Esophagus squamous epithelium (tissue), 5 donors: ENCODE data around the gene HRC. TPM values are rescaled to one million over a fixed set of nuclear protein-coding genes. Genes with fewer than 3 reads are reported as not detected.

Source experiments
- DNase-seq: peaks from one replicate; lab custom pipeline; 2025; lab: John Stamatoyannopoulos, UW
- H3K27ac ChIP-seq, 4 donors: fragments of 200-600 bp; sonication (generic); one replicate each; pipeline ENCODE4 v1.5.1; 2016 to 2019; ENCODE audit warnings: mild to moderate bottlenecking in 1 of 4
- H3K27me3 ChIP-seq, 4 donors: fragments of 200-600 bp; sonication (generic); 1 replicate in 3 of 4; 2 replicates in 1 of 4; pipeline versions ENCODE4 v1.5.1 to v1.6.0; 2017 to 2021; ENCODE audit warnings: antibody characterized with exemption in 1 of 4
- H3K36me3 ChIP-seq, 3 donors: fragments of 200-600 bp; sonication (generic); one replicate each; pipeline ENCODE4 v1.5.1; 2016 to 2019
- H3K4me1 ChIP-seq, 3 donors: fragments of 200-600 bp; sonication (generic); one replicate each; pipeline ENCODE4 v1.5.1; 2017 to 2019
- H3K4me3 ChIP-seq, 4 donors: fragments of 200-600 bp; sonication (generic); 1 replicate in 3 of 4; 2 replicates in 1 of 4; pipeline ENCODE4 v1.5.1; 2016 to 2019; ENCODE audit warnings: mild to moderate bottlenecking in 2 of 4, moderate library complexity in 1 of 4
- H3K9me3 ChIP-seq, 3 donors: fragments of 200-600 bp; sonication (generic); one replicate each; pipeline ENCODE4 v1.5.1; 2016 to 2019
- CTCF ChIP-seq, 6 experiments: fragments of 450-650 bp in 4 of 6; fragments of 200-600 bp in 2 of 6; sonication (generic) in 2 of 6; IDR thresholded peaks; one replicate each; pipeline ENCODE4 v1.5.1; 2016 to 2019; ENCODE audit warnings: antibody characterized with exemption in 6 of 6, mild to moderate bottlenecking in 4 of 6, moderate library complexity in 4 of 6
- POLR2A ChIP-seq, 4 donors: fragments of 450-650 bp; IDR thresholded peaks; one replicate each; pipeline ENCODE4 v1.6.1; 2017; ENCODE audit warnings: antibody characterized with exemption in 4 of 4, mild to moderate bottlenecking in 4 of 4, moderate library complexity in 3 of 4
- WGBS, 2 donors: methylation state at CpG; one replicate each; pipeline ENCODE4 v1.1.5; 2018; 5-methylcytosine and 5-hydroxymethylcytosine counted together
- intact Hi-C: fragments of 100-400 bp; cut with DNase I; formaldehyde crosslinking; loops from one replicate; pipeline ENCODE4 v1.15.0; 2022
- total RNA-seq, 4 donors: library from RNA; depleted of rRNA; stranded (reverse); fragments of >200 nt; gene quantifications; one replicate each; pipeline ENCODE4 v1.1.0, GENCODE V29; 2016
- donor health status: DM: yes; HTN: yes; CAD: no.

The HRC gene
- total RNA-seq, 4 donors from 2014 or later: 0.13 to 1.1 (median 0.38) TPM

GRCh38 chr19:49160450-49161189 lies 5.4 kb upstream of the HRC start:
- intact Hi-C loops: no loop called here
- no peaks in the 10 kb centered on the region for H3K36me3 ChIP-seq
- peaks cover 12 to 52% (median 25%) of the 10 kb centered on the region in 3 donors for H3K4me1 ChIP-seq
- no peak overlapping the region for H3K4me3 ChIP-seq
- peaks cover 0 to 23% (median 0%) of the 10 kb centered on the region in 4 donors for H3K27me3 ChIP-seq
- DNase-seq: no peak
- 88 to 91% methylated on average over 13 of the region's 13 CpGs for WGBS, 2 donors
- no peak overlapping the region for H3K27ac ChIP-seq
- no peaks in the 10 kb centered on the region for H3K9me3 ChIP-seq
- TF ChIP-seq CTCF (IDR thresholded peaks at IDR 0.05) (no peak), POLR2A (IDR thresholded peaks at IDR 0.05) (no peak)

- DNase-seq: no peak
- peak in 3 of 4 donors; percentile 53 to 82 (median 66) for TF ChIP-seq POLR2A (IDR thresholded peaks at IDR 0.05)
- TF ChIP-seq CTCF (IDR thresholded peaks at IDR 0.05): no peak
- H3K36me3 ChIP-seq: no peaks in the 10 kb centered on the region
- peak within 1 kb of the TSS; percentile 84 to 94 (median 90) for H3K27ac ChIP-seq
- peaks cover 7 to 39% (median 15%) of the 10 kb centered on the region in 3 donors for H3K4me1 ChIP-seq
- H3K9me3 ChIP-seq: no peaks in the 10 kb centered on the region
- peaks cover 0 to 14% (median 0%) of the 10 kb centered on the region in 4 donors for H3K27me3 ChIP-seq
- 3 to 4% methylated on average over 9 to 13 of the region's 41 CpGs for WGBS, 2 donors
- intact Hi-C loops: no loop called here
- H3K4me3 ChIP-seq: peak within 1 kb of the TSS; percentile 72 to 93 (median 84)
These were observed 2.4 kb upstream of the HRC start, which contains the start of gene TRPM4 for GRCh38 chr19:49157445-49158224. TRPM4 (plus strand) TSS chr19:49157792; CDS start chr19:49157867, 75 bp downstream.

- DNase-seq: no peak
- peaks cover 0 to 5% (median 0%) of the 10 kb centered on the region in 4 donors for H3K27me3 ChIP-seq
- H3K9me3 ChIP-seq: no peaks in the 10 kb centered on the region
- peak overlapping the region in 2 of 4 donors; percentile 8 to 16 for H3K4me3 ChIP-seq
- TF ChIP-seq POLR2A (IDR thresholded peaks at IDR 0.05): no peak
- TF ChIP-seq CTCF (IDR thresholded peaks at IDR 0.05): no peak
- peak overlapping the region in 3 of 4 donors; percentile 34 to 58 (median 41) for H3K27ac ChIP-seq
- peaks cover 22 to 54% (median 25%) of the 10 kb centered on the region in 3 donors for H3K4me1 ChIP-seq
- intact Hi-C loops: no loop called here
- H3K36me3 ChIP-seq: no peaks in the 10 kb centered on the region
- WGBS, 2 donors: 48 to 57% methylated on average over 4 of the region's 4 CpGs
These were observed 687 bp upstream of the HRC start for GRCh38 chr19:49155820-49156346.

GRCh38 chr19:49154279-49154678 lies 917 bp downstream of the HRC start:
- peaks cover 25 to 54% (median 30%) of the 10 kb centered on the region in 3 donors for H3K4me1 ChIP-seq
- no peak overlapping the region for H3K27ac ChIP-seq
- H3K27me3 ChIP-seq: no peaks in the 10 kb centered on the region
- no peaks in the 10 kb centered on the region for H3K9me3 ChIP-seq
- no peak for TF ChIP-seq POLR2A (IDR thresholded peaks at IDR 0.05)
- no peak for TF ChIP-seq CTCF (IDR thresholded peaks at IDR 0.05)
- DNase-seq: no peak
- H3K4me3 ChIP-seq: no peak overlapping the region
- H3K36me3 ChIP-seq: no peaks in the 10 kb centered on the region
- WGBS, 2 donors: 93 to 94% methylated on average over 6 of the region's 6 CpGs
- intact Hi-C loops: no loop called here
